SK-N-SH treated with all-trans-retinoic acid at 6 μM for 48 hours (cell line): ENCODE results near the gene ERN1.

Source experiments
- ARNTL ChIP-seq: fragments of 450-650 bp; formaldehyde crosslinking; IDR thresholded peaks from 2 replicates; pipeline ENCODE4 v1.5.0; 2020; ENCODE audit warnings: low read depth, mild to moderate bottlenecking, moderate library complexity, borderline replicate concordance
- ESRRG ChIP-seq: fragments of 250-450 bp; sonication (Bioruptor Pico); IDR thresholded peaks from 2 replicates; pipeline ENCODE4 v1.6.1; 2021; ENCODE audit warnings: mild to moderate bottlenecking
- GLIS3 ChIP-seq: fragments of 250-450 bp; sonication (Bioruptor Pico); IDR thresholded peaks from 2 replicates; pipeline ENCODE4 v1.5.0; 2020; ENCODE audit warnings: mild to moderate bottlenecking, moderate library complexity
- ISL1 ChIP-seq: fragments of 250-450 bp; sonication (Bioruptor Pico); IDR thresholded peaks from 2 replicates; pipeline ENCODE4 v2.1.2; 2022; ENCODE audit warnings: mild to moderate bottlenecking, moderate library complexity
- PPARA ChIP-seq: fragments of 250-450 bp; sonication (Bioruptor Pico); IDR thresholded peaks from 2 replicates; pipeline ENCODE4 v1.5.0; 2020; ENCODE audit warnings: mild to moderate bottlenecking, borderline replicate concordance
- RARB ChIP-seq: fragments of 250-450 bp; sonication (Bioruptor Pico); IDR thresholded peaks from 2 replicates; pipeline ENCODE4 v1.8.0; 2021; ENCODE audit warnings: mild to moderate bottlenecking, moderate library complexity
- TOX ChIP-seq: fragments of 250-450 bp; sonication (Bioruptor Pico); IDR thresholded peaks from 2 replicates; pipeline ENCODE4 v1.8.0; 2021; ENCODE audit warnings: mild to moderate bottlenecking, moderate library complexity, borderline replicate concordance
- ZFP3 ChIP-seq: fragments of 250-450 bp; sonication (Bioruptor Pico); IDR thresholded peaks from 2 replicates; pipeline ENCODE4 v1.5.0; 2020; ENCODE audit warnings: mild to moderate bottlenecking, moderate library complexity
- ZNF70 ChIP-seq: fragments of 450-650 bp; formaldehyde crosslinking; IDR thresholded peaks from 2 replicates; pipeline ENCODE4 v1.5.0; 2020; ENCODE audit warnings: mild to moderate bottlenecking, moderate library complexity
- ZNF8 ChIP-seq: fragments of 450-650 bp; formaldehyde crosslinking; IDR thresholded peaks from 2 replicates; pipeline ENCODE4 v1.5.0; 2020; ENCODE audit warnings: mild to moderate bottlenecking, moderate library complexity
- TF ChIP-seq, protein P1 (sequence below): fragments of 250-450 bp; sonication (Bioruptor Pico); IDR thresholded peaks from 2 replicates; pipeline ENCODE4 v1.5.1; 2020; ENCODE audit warnings: low read depth, mild to moderate bottlenecking, moderate library complexity
- TF ChIP-seq, protein P2 (sequence below): fragments of 250-450 bp; sonication (Bioruptor Pico); IDR thresholded peaks from 2 replicates; pipeline ENCODE4 v1.8.0; 2021; ENCODE audit warnings: low read depth, mild to moderate bottlenecking, moderate library complexity, borderline replicate concordance
- TF ChIP-seq, protein P3 (sequence below): fragments of 250-450 bp; sonication (Bioruptor Pico); IDR thresholded peaks from 2 replicates; pipeline ENCODE4 v1.5.1; 2021; ENCODE audit warnings: mild to moderate bottlenecking, moderate library complexity
- TF ChIP-seq, protein P4 (sequence below): fragments of 250-450 bp; sonication (Bioruptor Pico); IDR thresholded peaks from 2 replicates; pipeline ENCODE4 v1.8.0; 2020; ENCODE audit warnings: mild to moderate bottlenecking, moderate library complexity, borderline replicate concordance

DNA sequence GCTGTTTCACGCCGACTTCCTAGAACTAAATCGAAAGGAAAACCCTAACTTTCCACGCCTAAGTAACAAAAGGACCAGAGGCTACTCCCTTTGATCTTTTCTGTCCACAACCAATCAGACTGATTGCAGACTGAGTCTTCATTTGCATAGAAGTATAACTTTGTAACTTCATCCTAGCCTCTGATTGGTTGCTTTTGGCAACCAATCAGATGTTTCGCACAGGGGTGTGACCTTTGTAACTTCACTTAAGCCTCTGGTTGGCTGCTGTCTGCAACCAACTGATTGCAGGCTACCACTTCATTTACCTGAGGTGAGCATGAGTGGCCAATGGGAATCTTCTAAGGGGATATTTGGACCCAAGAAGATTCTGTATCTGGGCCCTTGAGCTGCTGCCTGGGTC is 92.1 kb downstream of the ERN1 start:
- no peak for TF ChIP-seq GLIS3
- TF ChIP-seq ESRRG, result no peak
- TF ChIP-seq TOX (CRISPR knock-in tag), result no peak
- no peak for TF ChIP-seq ZNF8 (CRISPR knock-in tag)
- TF ChIP-seq, protein P1, sequence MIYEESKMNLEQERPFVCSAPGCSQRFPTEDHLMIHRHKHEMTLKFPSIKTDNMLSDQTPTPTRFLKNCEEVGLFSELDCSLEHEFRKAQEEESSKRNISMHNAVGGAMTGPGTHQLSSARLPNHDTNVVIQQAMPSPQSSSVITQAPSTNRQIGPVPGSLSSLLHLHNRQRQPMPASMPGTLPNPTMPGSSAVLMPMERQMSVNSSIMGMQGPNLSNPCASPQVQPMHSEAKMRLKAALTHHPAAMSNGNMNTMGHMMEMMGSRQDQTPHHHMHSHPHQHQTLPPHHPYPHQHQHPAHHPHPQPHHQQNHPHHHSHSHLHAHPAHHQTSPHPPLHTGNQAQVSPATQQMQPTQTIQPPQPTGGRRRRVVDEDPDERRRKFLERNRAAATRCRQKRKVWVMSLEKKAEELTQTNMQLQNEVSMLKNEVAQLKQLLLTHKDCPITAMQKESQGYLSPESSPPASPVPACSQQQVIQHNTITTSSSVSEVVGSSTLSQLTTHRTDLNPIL (CRISPR knock-in tag), result no peak
- no peak for TF ChIP-seq RARB (CRISPR knock-in tag)
- TF ChIP-seq ISL1, result no peak
- TF ChIP-seq ARNTL (CRISPR knock-in tag), result no peak
- TF ChIP-seq PPARA (CRISPR knock-in tag), result no peak
- no peak for TF ChIP-seq ZNF70 (CRISPR knock-in tag)
- TF ChIP-seq, protein P2, sequence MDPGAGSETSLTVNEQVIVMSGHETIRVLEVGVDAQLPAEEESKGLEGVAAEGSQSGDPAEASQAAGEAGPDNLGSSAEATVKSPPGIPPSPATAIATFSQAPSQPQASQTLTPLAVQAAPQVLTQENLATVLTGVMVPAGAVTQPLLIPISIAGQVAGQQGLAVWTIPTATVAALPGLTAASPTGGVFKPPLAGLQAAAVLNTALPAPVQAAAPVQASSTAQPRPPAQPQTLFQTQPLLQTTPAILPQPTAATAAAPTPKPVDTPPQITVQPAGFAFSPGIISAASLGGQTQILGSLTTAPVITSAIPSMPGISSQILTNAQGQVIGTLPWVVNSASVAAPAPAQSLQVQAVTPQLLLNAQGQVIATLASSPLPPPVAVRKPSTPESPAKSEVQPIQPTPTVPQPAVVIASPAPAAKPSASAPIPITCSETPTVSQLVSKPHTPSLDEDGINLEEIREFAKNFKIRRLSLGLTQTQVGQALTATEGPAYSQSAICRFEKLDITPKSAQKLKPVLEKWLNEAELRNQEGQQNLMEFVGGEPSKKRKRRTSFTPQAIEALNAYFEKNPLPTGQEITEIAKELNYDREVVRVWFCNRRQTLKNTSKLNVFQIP, result no peak
- TF ChIP-seq, protein P3, sequence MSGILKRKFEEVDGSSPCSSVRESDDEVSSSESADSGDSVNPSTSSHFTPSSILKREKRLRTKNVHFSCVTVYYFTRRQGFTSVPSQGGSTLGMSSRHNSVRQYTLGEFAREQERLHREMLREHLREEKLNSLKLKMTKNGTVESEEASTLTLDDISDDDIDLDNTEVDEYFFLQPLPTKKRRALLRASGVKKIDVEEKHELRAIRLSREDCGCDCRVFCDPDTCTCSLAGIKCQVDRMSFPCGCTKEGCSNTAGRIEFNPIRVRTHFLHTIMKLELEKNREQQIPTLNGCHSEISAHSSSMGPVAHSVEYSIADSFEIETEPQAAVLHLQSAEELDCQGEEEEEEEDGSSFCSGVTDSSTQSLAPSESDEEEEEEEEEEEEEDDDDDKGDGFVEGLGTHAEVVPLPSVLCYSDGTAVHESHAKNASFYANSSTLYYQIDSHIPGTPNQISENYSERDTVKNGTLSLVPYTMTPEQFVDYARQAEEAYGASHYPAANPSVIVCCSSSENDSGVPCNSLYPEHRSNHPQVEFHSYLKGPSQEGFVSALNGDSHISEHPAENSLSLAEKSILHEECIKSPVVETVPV (CRISPR knock-in tag), result no peak
- no peak for TF ChIP-seq ZFP3
- TF ChIP-seq, protein P4, sequence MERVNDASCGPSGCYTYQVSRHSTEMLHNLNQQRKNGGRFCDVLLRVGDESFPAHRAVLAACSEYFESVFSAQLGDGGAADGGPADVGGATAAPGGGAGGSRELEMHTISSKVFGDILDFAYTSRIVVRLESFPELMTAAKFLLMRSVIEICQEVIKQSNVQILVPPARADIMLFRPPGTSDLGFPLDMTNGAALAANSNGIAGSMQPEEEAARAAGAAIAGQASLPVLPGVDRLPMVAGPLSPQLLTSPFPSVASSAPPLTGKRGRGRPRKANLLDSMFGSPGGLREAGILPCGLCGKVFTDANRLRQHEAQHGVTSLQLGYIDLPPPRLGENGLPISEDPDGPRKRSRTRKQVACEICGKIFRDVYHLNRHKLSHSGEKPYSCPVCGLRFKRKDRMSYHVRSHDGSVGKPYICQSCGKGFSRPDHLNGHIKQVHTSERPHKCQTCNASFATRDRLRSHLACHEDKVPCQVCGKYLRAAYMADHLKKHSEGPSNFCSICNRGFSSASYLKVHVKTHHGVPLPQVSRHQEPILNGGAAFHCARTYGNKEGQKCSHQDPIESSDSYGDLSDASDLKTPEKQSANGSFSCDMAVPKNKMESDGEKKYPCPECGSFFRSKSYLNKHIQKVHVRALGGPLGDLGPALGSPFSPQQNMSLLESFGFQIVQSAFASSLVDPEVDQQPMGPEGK, result no peak
